WTC11 (cell line): ENCODE measurements around the gene ETS1. TPM values are rescaled to one million over a fixed set of nuclear protein-coding genes. Genes with fewer than 3 reads are reported as not detected.

Experiments
- ATAC-seq: fragments of 200-7000 bp; cut with Tn5 transposase; 2 replicates; pipeline ENCODE4 v1.10.0; 2021; ENCODE audit warnings: mild to moderate bottlenecking, moderate library complexity
- CTCF ChIA-PET: fragments of 300-600 bp; sonication (Branson Sonifier 250); formaldehyde crosslinking; loops from one replicate; lab custom pipeline; 2021; ENCODE audit warnings: antibody characterized with exemption; lab: Charles Lee
- POLR2A ChIA-PET: fragments of 350-600 bp; sonication (Branson Sonifier 250); formaldehyde crosslinking; loops from one replicate; lab custom pipeline; 2021; ENCODE audit warnings: antibody characterized with exemption; lab: Charles Lee
- DNase-seq: peaks from one replicate; pipeline ENCODE4 v3.0.0; 2021; ENCODE audit warnings: low spot score
- H3K27ac Mint-ChIP-seq: 2 replicates; pipeline ENCODE4 v1.8.0; 2021; ENCODE audit warnings: mixed read lengths
- H3K27me3 Mint-ChIP-seq: 2 replicates; pipeline ENCODE4 v1.8.0; 2021; ENCODE audit warnings: low read depth, mild to moderate bottlenecking, moderate library complexity, mixed read lengths
- H3K36me3 Mint-ChIP-seq: 2 replicates; pipeline ENCODE4 v1.8.0; 2021; ENCODE audit warnings: mixed read lengths
- H3K4me1 Mint-ChIP-seq: 2 replicates; pipeline ENCODE4 v1.8.0; 2022; ENCODE audit warnings: mixed read lengths
- H3K4me3 Mint-ChIP-seq: 2 replicates; pipeline ENCODE4 v1.8.0; 2021; ENCODE audit warnings: mild to moderate bottlenecking, moderate library complexity, mixed read lengths
- H3K9me3 Mint-ChIP-seq: 2 replicates; pipeline ENCODE4 v1.8.0; 2021; ENCODE audit warnings: mixed read lengths
- ATF1 ChIP-seq: sonication (generic); formaldehyde crosslinking; IDR thresholded peaks from 2 replicates; pipeline ENCODE4 v1.8.1; 2023; ENCODE audit warnings: mild to moderate bottlenecking, moderate library complexity, missing genetic modification reagents
- CBFB ChIP-seq: sonication (generic); formaldehyde crosslinking; IDR thresholded peaks from 2 replicates; pipeline ENCODE4 v1.8.1; 2022; ENCODE audit warnings: mild to moderate bottlenecking, low read depth, missing genetic modification reagents
- CTCF ChIP-seq: fragments of 200-600 bp; IDR thresholded peaks from 2 replicates; pipeline ENCODE4 v1.8.0; 2022; ENCODE audit warnings: antibody characterized with exemption
- E2F1 ChIP-seq: sonication (generic); formaldehyde crosslinking; IDR thresholded peaks from 2 replicates; pipeline ENCODE4 v1.8.0; 2022; ENCODE audit warnings: mild to moderate bottlenecking, missing genetic modification reagents
- E2F4 ChIP-seq: sonication (generic); formaldehyde crosslinking; IDR thresholded peaks from 2 replicates; pipeline ENCODE4 v1.8.1; 2022; ENCODE audit warnings: low read depth, mild to moderate bottlenecking, moderate library complexity, missing genetic modification reagents, borderline replicate concordance
- IRF1 ChIP-seq: sonication (generic); formaldehyde crosslinking; IDR thresholded peaks from 2 replicates; pipeline ENCODE4 v1.8.0; 2023; ENCODE audit warnings: missing genetic modification reagents
- MLX ChIP-seq: sonication (generic); formaldehyde crosslinking; IDR thresholded peaks from 2 replicates; pipeline ENCODE4 v1.8.1; 2023; ENCODE audit warnings: mild to moderate bottlenecking, missing genetic modification reagents, moderate library complexity
- MXD4 ChIP-seq: fragments of 250-450 bp; sonication (Bioruptor Pico); IDR thresholded peaks from 2 replicates; pipeline ENCODE4 v1.8.0; 2021; ENCODE audit warnings: mild to moderate bottlenecking, moderate library complexity, borderline replicate concordance
- NFE2L1 ChIP-seq: sonication (generic); formaldehyde crosslinking; IDR thresholded peaks from 2 replicates; pipeline ENCODE4 v1.8.1; 2023; ENCODE audit warnings: missing genetic modification reagents
- NR2C2 ChIP-seq: sonication (generic); formaldehyde crosslinking; IDR thresholded peaks from 2 replicates; pipeline ENCODE4 v1.8.0; 2022; ENCODE audit warnings: mild to moderate bottlenecking, missing genetic modification reagents
- NR3C1 ChIP-seq: sonication (generic); formaldehyde crosslinking; conservative IDR thresholded peaks from 2 replicates; pipeline ENCODE4 v1.8.1; 2023; ENCODE audit warnings: low read depth, mild to moderate bottlenecking, missing genetic modification reagents
- SMAD4 ChIP-seq: sonication (generic); formaldehyde crosslinking; IDR thresholded peaks from 2 replicates; pipeline ENCODE4 v1.8.0; 2022; ENCODE audit warnings: mild to moderate bottlenecking, missing genetic modification reagents
- USF2 ChIP-seq: sonication (generic); formaldehyde crosslinking; IDR thresholded peaks from 2 replicates; pipeline ENCODE4 v1.8.1; 2023; ENCODE audit warnings: mild to moderate bottlenecking, missing genetic modification reagents, moderate library complexity
- ZBTB21 ChIP-seq: sonication (generic); formaldehyde crosslinking; IDR thresholded peaks from 2 replicates; pipeline ENCODE4 v1.8.1; 2023; ENCODE audit warnings: mild to moderate bottlenecking, missing genetic modification reagents, borderline replicate concordance
- ZNF263 ChIP-seq: sonication (generic); formaldehyde crosslinking; IDR thresholded peaks from 2 replicates; pipeline ENCODE4 v1.8.1; 2022; ENCODE audit warnings: low read depth, mild to moderate bottlenecking, moderate library complexity, missing genetic modification reagents
- ZNF281 ChIP-seq: sonication (generic); formaldehyde crosslinking; IDR thresholded peaks from 2 replicates; pipeline ENCODE4 v1.8.0; 2023; ENCODE audit warnings: mild to moderate bottlenecking, missing genetic modification reagents
- ZNF396 ChIP-seq: fragments of 250-450 bp; sonication (Bioruptor Pico); IDR thresholded peaks from 2 replicates; pipeline ENCODE4 v1.8.0; 2021; ENCODE audit warnings: mild to moderate bottlenecking, moderate library complexity, borderline replicate concordance
- total RNA-seq: library from RNA; stranded (reverse); gene quantifications from 3 replicates; pipeline ENCODE4 v1.2.3, GENCODE V29; 2021

Gene ETS1
- total RNA-seq, 1 experiment from 2014 or later, result 33.1 TPM

- no peak for TF ChIP-seq E2F4
These were observed 65.1 kb downstream of the ETS1 start (continued) for GRCh38 chr11:128522055-128522942.

- H3K4me3 Mint-ChIP-seq, result peak overlapping the region; percentile 77
- no peaks in the 10 kb centered on the region for H3K36me3 Mint-ChIP-seq
- POLR2A ChIA-PET, result interaction anchor here (1.0 kb wide), 1 partner anchor 28 kb away, joined by 3 read pairs; no protein-coding TSS in a partner anchor
- ATAC-seq, result no peak
- peaks cover 64% of the 10 kb centered on the region for H3K4me1 Mint-ChIP-seq
- no peak overlapping the region for H3K27ac Mint-ChIP-seq
- peaks cover 35% of the 10 kb centered on the region for H3K27me3 Mint-ChIP-seq
- DNase-seq, result peak; percentile 24
- CTCF ChIA-PET, result no interaction called here
- no peaks in the 10 kb centered on the region for H3K9me3 Mint-ChIP-seq
- TF ChIP-seq ZNF263, result peak; percentile 88
- TF ChIP-seq ZNF281, result no peak
- no peak for TF ChIP-seq IRF1 (CRISPR knock-in tag)
- TF ChIP-seq E2F1 (CRISPR knock-in tag), result no peak
These were observed 65.7 kb downstream of the ETS1 start for GRCh38 chr11:128521682-128522054.

GRCh38 chr11:128520888-128521681 lies 66.3 kb downstream of the ETS1 start:
- H3K4me3 Mint-ChIP-seq, result peak overlapping the region; percentile 77
- no peak overlapping the region for H3K27ac Mint-ChIP-seq
- no peak for DNase-seq
- CTCF ChIA-PET, result interaction anchor here (1.4 kb wide), 1 partner anchor 109 kb away, joined by 3 read pairs; no protein-coding TSS in a partner anchor
- no peaks in the 10 kb centered on the region for H3K36me3 Mint-ChIP-seq
- H3K9me3 Mint-ChIP-seq, result no peaks in the 10 kb centered on the region
- POLR2A ChIA-PET, result interaction anchor here (1.0 kb wide), 1 partner anchor 29 kb away, joined by 3 read pairs; no protein-coding TSS in a partner anchor
- H3K27me3 Mint-ChIP-seq, result peaks cover 32% of the 10 kb centered on the region
- ATAC-seq, result no peak
- H3K4me1 Mint-ChIP-seq, result peaks cover 64% of the 10 kb centered on the region
- TF ChIP-seq SMAD4, result no peak
- no peak for TF ChIP-seq CTCF
- TF ChIP-seq ZBTB21 (CRISPR knock-in tag), result no peak
- no peak for TF ChIP-seq NFE2L1 (CRISPR knock-in tag)
- no peak for TF ChIP-seq ATF1 (CRISPR knock-in tag)
- TF ChIP-seq E2F4, result no peak
- no peak for TF ChIP-seq ZNF396 (CRISPR knock-in tag)
- TF ChIP-seq NR3C1 (CRISPR knock-in tag), result no peak
- no peak for TF ChIP-seq USF2 (CRISPR knock-in tag)
- no peak for TF ChIP-seq CBFB (CRISPR knock-in tag)
- no peak for TF ChIP-seq MXD4
- TF ChIP-seq MLX, result no peak
- no peak for TF ChIP-seq NR2C2 (CRISPR knock-in tag)
